Progenitor cell of endocrine pancreas (in vitro differentiated cells): Measurements from ENCODE around the gene CSF1R. TPM values are rescaled to one million over a fixed set of nuclear protein-coding genes. Genes with fewer than 3 reads are reported as not detected.

Experiments used
- DNase-seq: peaks from one replicate; pipeline ENCODE4 v3.0.0; 2021; ENCODE audit warnings: low spot score; ENCODE audit not compliant: unreplicated experiment
- H3K27ac Mint-ChIP-seq: 2 replicates; pipeline ENCODE4 v1.8.0; 2021; ENCODE audit warnings: mild to moderate bottlenecking, moderate library complexity, mixed read lengths
- H3K27me3 Mint-ChIP-seq: 2 replicates; pipeline ENCODE4 v1.8.0; 2021; ENCODE audit warnings: mixed read lengths
- H3K36me3 Mint-ChIP-seq: 2 replicates; pipeline ENCODE4 v1.8.0; 2022; ENCODE audit warnings: mixed read lengths; ENCODE audit not compliant: insufficient read depth
- H3K4me1 Mint-ChIP-seq: 2 replicates; pipeline ENCODE4 v1.8.0; 2021; ENCODE audit warnings: low read depth, mixed read lengths
- H3K4me3 Mint-ChIP-seq: 2 replicates; pipeline ENCODE4 v1.8.0; 2021; ENCODE audit warnings: low read depth, mild to moderate bottlenecking, moderate library complexity, mixed read lengths
- H3K9me3 Mint-ChIP-seq: 2 replicates; pipeline ENCODE4 v1.8.0; 2021; ENCODE audit warnings: low read depth, mixed read lengths
- CTCF ChIP-seq: fragments of 200-600 bp; sonication (generic); IDR thresholded peaks from one replicate; pipeline ENCODE4 v1.5.0; 2021; ENCODE audit warnings: antibody characterized with exemption, mild to moderate bottlenecking; ENCODE audit not compliant: unreplicated experiment
- total RNA-seq: library from RNA; stranded (reverse); gene quantifications from 2 replicates; pipeline ENCODE4 v1.2.1, GENCODE V29; 2021

The CSF1R gene
- total RNA-seq, 1 donor from 2014 or later = not detected

- Mint-ChIP-seq H3K4me1 (no peaks in the 10 kb centered on the region), H3K36me3 (no peaks in the 10 kb centered on the region), H3K9me3 (no peaks in the 10 kb centered on the region), H3K27ac (no peak overlapping the region), H3K27me3 (peaks cover 13% of the 10 kb centered on the region), H3K4me3 (no peak overlapping the region)
- TF ChIP-seq CTCF = no peak
- no peak for DNase-seq
Observed at GRCh38 chr5:150070821-150071220, 15.5 kb downstream of the CSF1R start.

- no peaks in the 10 kb centered on the region for H3K36me3 Mint-ChIP-seq
- H3K4me1 Mint-ChIP-seq = no peaks in the 10 kb centered on the region
- DNase-seq = no peak
- H3K9me3 Mint-ChIP-seq = no peaks in the 10 kb centered on the region
- no peak overlapping the region for H3K4me3 Mint-ChIP-seq
- TF ChIP-seq CTCF = no peak
- peaks cover 13% of the 10 kb centered on the region for H3K27me3 Mint-ChIP-seq
- no peak overlapping the region for H3K27ac Mint-ChIP-seq
Observed at GRCh38 chr5:150069672-150070627, 16.4 kb downstream of the CSF1R start.

- Mint-ChIP-seq H3K9me3 (no peaks in the 10 kb centered on the region), H3K4me1 (no peaks in the 10 kb centered on the region), H3K27me3 (peaks cover 13% of the 10 kb centered on the region), H3K27ac (no peak overlapping the region), H3K4me3 (no peak overlapping the region), H3K36me3 (no peaks in the 10 kb centered on the region)
- TF ChIP-seq CTCF = no peak
- DNase-seq = no peak
Observed at GRCh38 chr5:150068961-150069645, 17.3 kb downstream of the CSF1R start.

GRCh38 chr5:150068472-150068871 is 17.9 kb downstream of the CSF1R start:
- no peaks in the 10 kb centered on the region for H3K36me3 Mint-ChIP-seq
- no peaks in the 10 kb centered on the region for H3K4me1 Mint-ChIP-seq
- DNase-seq = no peak
- H3K4me3 Mint-ChIP-seq = no peak overlapping the region
- no peak overlapping the region for H3K27ac Mint-ChIP-seq
- H3K9me3 Mint-ChIP-seq = no peaks in the 10 kb centered on the region
- peaks cover 14% of the 10 kb centered on the region for H3K27me3 Mint-ChIP-seq
- TF ChIP-seq CTCF = no peak

- TF ChIP-seq CTCF = no peak
- no peaks in the 10 kb centered on the region for H3K36me3 Mint-ChIP-seq
- H3K9me3 Mint-ChIP-seq = no peaks in the 10 kb centered on the region
- no peak overlapping the region for H3K4me3 Mint-ChIP-seq
- peaks cover 17% of the 10 kb centered on the region for H3K27me3 Mint-ChIP-seq
- no peaks in the 10 kb centered on the region for H3K4me1 Mint-ChIP-seq
- no peak overlapping the region for H3K27ac Mint-ChIP-seq
- DNase-seq = no peak
Observed at GRCh38 chr5:150068071-150068470, 18.3 kb downstream of the CSF1R start.
